ENCODE measurements around the gene CAMKV.
"Not testable (repeated sequence)": the region's sequence is repeated elsewhere in the genome, so short reads cannot be mapped to it uniquely, and the experiment has no call there.

Gene CAMKV, protein sequence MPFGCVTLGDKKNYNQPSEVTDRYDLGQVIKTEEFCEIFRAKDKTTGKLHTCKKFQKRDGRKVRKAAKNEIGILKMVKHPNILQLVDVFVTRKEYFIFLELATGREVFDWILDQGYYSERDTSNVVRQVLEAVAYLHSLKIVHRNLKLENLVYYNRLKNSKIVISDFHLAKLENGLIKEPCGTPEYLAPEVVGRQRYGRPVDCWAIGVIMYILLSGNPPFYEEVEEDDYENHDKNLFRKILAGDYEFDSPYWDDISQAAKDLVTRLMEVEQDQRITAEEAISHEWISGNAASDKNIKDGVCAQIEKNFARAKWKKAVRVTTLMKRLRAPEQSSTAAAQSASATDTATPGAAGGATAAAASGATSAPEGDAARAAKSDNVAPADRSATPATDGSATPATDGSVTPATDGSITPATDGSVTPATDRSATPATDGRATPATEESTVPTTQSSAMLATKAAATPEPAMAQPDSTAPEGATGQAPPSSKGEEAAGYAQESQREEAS

DNA sequence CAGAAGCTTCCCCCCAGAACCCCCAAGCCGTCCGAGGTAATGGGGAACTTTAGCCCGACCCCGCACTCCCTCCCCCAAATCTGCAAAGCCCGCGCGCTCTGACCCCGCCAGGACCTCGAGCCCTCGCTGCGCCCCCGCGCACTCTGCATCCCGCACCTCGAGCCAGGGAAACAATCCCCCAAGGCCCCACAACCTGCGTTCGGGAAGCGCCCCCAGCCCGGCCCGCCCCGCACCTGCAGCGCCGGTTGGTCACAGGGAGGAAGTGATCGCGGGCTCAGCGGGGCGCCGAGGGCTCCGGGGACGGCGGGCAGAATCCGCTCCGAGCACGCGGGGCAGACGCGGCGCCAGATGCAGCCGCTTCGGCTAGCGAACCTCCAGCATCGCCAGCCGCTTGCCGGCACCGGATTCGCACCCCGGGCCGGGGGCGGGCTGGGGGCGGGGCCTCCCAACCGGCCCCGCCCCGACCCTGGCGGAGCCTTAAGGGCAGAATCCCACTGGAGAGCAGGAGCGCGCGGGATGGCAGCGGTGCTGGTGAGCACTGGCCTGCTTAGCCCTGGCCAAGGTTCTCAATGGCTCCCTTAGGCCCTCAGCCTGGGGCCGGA lies at the start of gene CAMKV:
Gene CAMKV, minus strand, starts transcription at position 382 of the 602 bp plus-strand sequence. CDS start 7,518 bp downstream, outside the sequence.
- DNase-seq, result peak; percentile 15

- DNase-seq, result not testable (repeated sequence)
These were observed 48.3 kb upstream of the CAMKV start for GRCh38 chr3:49917806-49918590.

GRCh38 chr3:49916686-49917085 lies 47.0 kb upstream of the CAMKV start:
- DNase-seq, result no peak

DNA sequence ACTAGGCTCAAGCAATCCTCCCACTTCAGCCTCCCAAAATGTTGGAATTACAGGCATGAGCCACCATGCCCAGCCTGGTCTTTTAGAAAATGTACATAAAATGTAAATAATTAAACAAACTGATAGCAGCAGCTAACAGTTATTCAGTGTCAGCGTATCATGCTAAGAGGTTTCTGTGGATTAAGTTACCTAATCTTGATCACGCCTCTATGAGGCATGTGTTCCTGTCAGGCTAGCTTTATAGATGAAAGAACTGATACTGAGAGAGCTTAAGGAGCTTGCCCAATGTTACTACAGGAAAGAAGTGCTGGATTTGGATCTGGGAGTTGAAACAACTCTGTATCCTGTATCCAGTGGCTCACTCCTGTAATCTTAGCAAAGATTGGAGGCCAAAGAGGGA lies 45.2 kb upstream of the CAMKV start:
- DNase-seq, result no peak

GRCh38 chr3:49912881-49913281 lies 43.2 kb upstream of the CAMKV start:
- no peak for DNase-seq

- DNase-seq, result no peak
These were observed 41.9 kb upstream of the CAMKV start for GRCh38 chr3:49911611-49912010.

DNA sequence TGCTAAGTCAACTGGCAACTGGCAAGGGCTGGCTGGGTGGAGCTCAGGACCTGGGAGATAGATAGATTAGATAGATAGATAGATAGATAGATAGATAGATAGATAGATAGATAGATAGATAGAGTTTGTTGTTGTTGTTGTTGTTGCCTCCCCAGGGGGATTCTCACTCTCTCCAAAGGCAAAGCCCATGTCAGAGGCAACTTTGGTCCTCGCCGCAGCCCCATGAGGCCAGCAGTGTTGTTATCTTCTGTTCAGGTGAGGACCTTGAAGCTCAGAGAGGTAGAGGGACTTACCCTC lies 41.4 kb upstream of the CAMKV start:
- no peak for DNase-seq

- DNase-seq, result no peak
These were observed 40.9 kb upstream of the CAMKV start for GRCh38 chr3:49910409-49911123.

- no peak for DNase-seq
These were observed 38.9 kb upstream of the CAMKV start for GRCh38 chr3:49908373-49909199.

GRCh38 chr3:49906073-49906743 lies 36.5 kb upstream of the CAMKV start:
- peak; percentile 68 for DNase-seq

- DNase-seq, result not testable (repeated sequence)
These were observed 34.7 kb upstream of the CAMKV start for GRCh38 chr3:49904448-49904847.

DNA sequence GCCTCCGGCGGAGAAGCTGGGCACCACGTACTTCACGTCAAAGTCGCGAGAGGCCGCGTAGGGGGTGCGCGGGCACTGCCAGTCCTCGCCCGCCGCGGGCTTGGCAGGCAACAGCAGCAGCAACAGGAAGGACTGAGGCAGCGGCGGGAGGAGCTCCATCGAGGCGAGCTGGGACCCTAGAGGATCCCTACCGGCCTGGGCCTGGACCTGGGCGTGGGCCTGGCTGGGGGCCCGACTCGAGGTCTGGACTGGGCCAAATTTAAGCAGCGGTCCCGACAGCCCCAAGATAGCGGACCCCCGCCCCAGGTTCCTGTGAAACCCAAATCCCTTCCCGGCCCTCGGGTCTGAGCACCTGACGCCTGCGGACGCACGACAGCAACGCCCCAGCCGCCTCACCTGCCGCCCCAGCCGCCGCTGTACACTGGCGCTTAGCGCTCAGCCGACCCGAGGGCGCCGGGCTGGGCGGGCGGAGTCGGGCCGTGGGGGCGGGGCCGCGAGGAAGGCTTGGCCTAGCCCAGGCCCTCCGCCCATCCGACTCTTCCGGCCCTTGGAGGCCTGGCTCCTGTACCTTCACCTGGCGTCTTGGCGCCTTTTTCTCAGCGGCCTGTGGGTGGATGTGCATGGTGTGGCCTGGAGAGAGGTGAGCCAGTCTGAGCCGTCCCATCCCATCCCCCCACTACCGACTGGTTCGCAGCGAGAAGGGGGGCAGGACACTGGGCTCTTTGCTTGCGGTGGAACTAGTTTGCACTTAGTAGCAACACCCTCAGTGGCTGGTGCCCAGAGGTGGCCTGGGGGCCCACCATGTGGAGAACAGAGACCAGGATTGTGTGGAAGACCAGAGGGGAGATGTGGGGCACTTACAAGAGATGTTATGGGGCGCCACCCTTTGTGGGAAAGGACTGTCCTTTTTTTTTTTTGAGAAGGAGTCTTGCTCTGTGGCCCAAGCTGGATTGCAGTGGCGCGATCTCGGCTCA lies 34.0 kb upstream of the CAMKV start, which contains the start of gene MST1R:
Gene MST1R, minus strand, starts transcription at position 423 of the 974 bp plus-strand sequence. Its CDS starts 264 bp downstream, at position 159.
- DNase-seq, result no peak

GRCh38 chr3:49902511-49903345 lies 33.0 kb upstream of the CAMKV start:
- no peak for DNase-seq

DNA sequence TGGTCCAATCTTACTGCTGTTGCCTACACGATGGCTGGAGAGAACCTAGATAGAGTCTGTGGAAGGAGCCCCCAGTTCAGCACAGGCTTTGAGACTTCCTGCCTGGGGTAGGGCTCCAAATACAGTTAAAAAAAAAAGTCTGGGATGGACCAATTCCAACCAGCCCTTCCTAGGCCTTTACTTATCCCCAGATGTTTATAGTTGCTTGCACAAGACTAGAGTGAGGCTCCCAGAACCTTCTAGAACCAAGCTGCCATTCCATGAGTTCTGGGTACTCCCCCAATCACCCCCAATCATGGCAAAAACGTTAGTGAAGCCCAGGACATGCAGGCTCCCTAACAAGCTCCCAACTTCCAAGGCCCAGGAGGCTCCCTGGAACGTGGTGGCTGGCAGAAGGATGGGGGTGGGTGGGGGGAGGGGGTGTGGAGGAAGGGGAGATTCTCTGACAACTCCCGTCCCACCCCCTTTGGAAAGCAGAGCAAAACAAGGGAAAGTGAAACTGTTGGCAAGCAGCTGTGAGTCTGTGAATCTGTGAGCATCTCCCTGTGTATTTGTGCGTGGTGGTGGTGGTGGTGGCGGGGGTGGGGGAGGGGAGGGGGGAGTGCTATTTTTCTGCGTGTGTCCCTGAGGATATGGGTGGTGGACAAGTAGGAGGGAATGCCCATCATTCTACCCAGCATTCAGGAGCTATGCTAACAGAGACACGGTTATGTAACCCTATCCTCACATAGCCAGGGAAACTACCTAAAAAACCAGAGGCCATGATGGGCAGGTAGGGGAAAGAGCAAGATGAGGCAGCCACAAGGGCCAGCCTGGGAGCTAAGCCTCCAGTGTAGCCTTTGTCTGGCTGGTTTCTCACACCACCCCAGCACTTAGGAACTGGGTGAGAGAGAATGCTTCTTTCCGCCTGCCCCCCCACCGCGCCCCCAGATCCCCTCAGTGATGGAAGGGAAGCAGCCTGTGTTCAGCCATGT lies 31.9 kb upstream of the CAMKV start:
- no peak for DNase-seq

DNA sequence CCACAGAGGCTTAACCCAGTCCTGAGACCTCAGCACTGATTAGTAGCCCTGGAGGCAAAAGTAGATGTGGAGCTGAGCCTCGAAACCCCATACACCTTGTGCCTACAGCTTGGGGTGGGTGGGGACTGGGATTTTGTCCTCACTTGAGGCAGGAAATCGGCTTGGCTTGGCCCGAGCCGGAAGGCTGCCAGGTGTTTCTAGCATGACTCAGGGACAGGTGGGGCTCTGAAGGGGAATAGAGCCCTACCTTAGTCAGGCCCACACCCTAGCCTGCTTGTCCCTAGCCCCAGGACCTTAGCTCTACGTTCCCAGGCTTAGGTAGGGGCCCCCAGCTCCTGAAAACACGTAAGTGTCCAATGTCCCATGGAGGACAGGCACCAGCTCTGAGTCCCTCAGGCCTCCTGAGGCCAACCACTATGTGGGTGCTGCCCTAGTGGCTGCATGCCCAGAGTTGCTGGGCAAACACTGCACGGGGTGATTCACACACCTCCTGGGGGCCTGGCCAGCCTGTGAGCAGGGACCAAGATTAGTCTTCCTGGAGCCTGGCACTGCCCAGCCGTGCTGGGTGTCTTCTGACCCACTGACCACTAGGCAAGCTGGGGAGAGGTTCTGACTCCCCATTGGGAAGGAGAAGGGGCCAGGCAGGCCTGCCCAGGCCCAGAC lies 30.9 kb upstream of the CAMKV start:
- no peak for DNase-seq

DNA sequence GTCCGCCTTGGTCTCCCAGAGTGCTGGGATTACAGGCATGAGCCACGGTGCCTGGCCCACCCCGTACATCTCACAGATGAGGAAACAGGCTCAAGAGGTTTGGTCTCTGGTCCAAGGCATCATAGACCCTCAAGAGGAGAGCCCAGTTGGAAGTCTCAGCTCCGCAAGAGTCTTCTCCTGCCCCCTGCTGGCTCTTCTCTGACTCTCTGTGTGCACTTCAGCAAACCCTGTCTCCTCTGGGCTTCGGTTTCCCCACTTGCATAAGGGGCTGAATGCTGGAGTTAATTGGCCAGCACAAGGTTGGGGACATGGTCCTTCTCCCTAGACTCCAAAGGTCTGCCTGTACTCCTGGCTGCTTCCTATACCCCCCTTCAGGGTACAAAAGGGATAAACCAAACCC lies 30.1 kb upstream of the CAMKV start:
- DNase-seq, result peak; percentile 32

- peak; percentile 13 for DNase-seq
These were observed 29.3 kb upstream of the CAMKV start for GRCh38 chr3:49898991-49899390.
